ENCODE results near the gene GLUD1. TPM values are rescaled to one million over a fixed set of nuclear protein-coding genes. Genes with fewer than 3 reads are reported as not detected.
"Not testable (repeated sequence)": the region's sequence is repeated elsewhere in the genome, so short reads cannot be mapped to it uniquely, and the experiment has no call there.

GLUD1 gene
- total RNA-seq, 2 experiments from 2014 or later, result 98.5 to 109 TPM

DNA sequence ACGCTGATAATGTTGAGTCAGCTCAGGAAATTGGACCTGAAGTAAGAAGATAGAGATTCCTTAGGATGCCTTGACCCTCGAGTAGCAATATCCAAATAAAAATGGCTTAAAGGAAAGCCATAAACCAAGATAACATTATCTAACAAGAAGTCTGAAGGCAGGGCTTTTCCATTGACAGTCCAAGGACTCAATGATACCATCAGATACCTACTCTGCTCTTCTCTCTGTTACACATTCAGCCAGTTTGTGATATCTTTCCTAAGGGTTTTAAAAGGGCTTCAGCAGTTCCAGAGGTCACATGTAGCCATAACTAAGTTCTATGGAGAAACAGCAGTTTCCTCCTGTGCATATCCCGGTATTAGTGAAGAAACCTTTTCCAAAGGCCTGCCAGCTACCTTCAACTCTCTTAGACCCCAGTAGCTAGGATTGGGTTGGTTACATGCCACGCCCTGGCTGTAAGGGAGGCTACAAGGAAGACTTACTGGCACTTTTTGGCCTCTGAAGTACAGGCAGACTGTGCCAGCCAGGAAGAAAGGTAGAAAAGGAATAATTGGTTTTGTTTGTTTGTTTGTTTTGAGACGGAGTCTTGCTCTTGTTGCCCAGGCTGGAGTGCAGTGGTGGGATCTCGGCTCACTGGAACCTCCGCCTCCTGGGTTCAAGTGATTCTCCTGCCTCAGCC, 10.9 kb upstream of the GLUD1 start:
- CTCF ChIA-PET (ENCODE audit: unreplicated experiment), result no interaction called here
- POLR2A ChIA-PET, result no interaction called here
- no peak overlapping the region for H3K27ac ChIP-seq (ENCODE audit: low read depth, low read length, poor library complexity, severe bottlenecking)
- no peaks in the 10 kb centered on the region for H3K9me2 ChIP-seq (ENCODE audit: insufficient read depth, low read length)
- no peaks in the 10 kb centered on the region for H3K4me1 ChIP-seq (ENCODE audit: insufficient read depth, low read length, poor library complexity, severe bottlenecking)
- H3K79me2 ChIP-seq (ENCODE audit: insufficient read depth, low read depth, low read length), result no peaks in the 10 kb centered on the region
- TSS peak; percentile 30 for BruUV-seq (replicated peaks)
- no peak for TF ChIP-seq EZH2phosphoT487 (IDR thresholded peaks at IDR 0.05; ENCODE audit: borderline replicate concordance, low read depth, low read length)
- TF ChIP-seq, protein P1, sequence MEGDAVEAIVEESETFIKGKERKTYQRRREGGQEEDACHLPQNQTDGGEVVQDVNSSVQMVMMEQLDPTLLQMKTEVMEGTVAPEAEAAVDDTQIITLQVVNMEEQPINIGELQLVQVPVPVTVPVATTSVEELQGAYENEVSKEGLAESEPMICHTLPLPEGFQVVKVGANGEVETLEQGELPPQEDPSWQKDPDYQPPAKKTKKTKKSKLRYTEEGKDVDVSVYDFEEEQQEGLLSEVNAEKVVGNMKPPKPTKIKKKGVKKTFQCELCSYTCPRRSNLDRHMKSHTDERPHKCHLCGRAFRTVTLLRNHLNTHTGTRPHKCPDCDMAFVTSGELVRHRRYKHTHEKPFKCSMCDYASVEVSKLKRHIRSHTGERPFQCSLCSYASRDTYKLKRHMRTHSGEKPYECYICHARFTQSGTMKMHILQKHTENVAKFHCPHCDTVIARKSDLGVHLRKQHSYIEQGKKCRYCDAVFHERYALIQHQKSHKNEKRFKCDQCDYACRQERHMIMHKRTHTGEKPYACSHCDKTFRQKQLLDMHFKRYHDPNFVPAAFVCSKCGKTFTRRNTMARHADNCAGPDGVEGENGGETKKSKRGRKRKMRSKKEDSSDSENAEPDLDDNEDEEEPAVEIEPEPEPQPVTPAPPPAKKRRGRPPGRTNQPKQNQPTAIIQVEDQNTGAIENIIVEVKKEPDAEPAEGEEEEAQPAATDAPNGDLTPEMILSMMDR (conservative IDR thresholded peaks at IDR 0.05; ENCODE audit: low read length), result no peak
- DNase-seq (ENCODE audit: low spot score), result no peak
- intact Hi-C loops (cut with micrococcal nuclease; ENCODE audit: unreplicated experiment), result no loop called here
- no peak overlapping the region for H3K4me3 ChIP-seq (ENCODE audit: low read depth, low read length, poor library complexity, severe bottlenecking)
- H3K4me2 ChIP-seq (ENCODE audit: low read length), result no peak overlapping the region
- no peaks in the 10 kb centered on the region for H4K20me1 ChIP-seq (ENCODE audit: insufficient read depth, low read length)
- H2AFZ ChIP-seq (ENCODE audit: low read length), result no peak overlapping the region
- no peaks in the 10 kb centered on the region for H3K9me3 ChIP-seq (ENCODE audit: low read length)
- peaks cover 75% of the 10 kb centered on the region for H3K36me3 ChIP-seq (ENCODE audit: insufficient read depth, low read length)

DNA sequence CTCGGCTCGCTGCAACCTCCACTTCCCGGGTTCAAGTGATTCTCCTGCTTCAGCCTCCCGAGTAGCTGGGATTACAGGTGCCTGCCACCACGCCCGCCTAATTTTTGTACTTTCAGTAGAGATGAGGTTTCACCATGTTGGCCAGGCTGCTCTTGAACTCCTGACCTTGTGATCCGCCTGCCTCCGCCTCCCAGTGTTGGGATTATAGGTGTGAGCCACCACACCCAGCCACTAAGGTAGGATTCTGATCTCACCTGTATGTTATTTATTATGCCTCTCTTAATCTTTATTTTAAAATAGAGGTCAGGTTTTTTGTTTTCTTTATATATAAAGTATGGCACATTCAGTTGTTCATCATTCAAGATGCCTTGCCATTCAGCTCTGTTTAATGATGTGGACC, 10.1 kb upstream of the GLUD1 start:
- H3K9me2 ChIP-seq (ENCODE audit: insufficient read depth, low read length); H2AFZ ChIP-seq (ENCODE audit: low read length); H3K4me2 ChIP-seq (ENCODE audit: low read length); H3K9me3 ChIP-seq (ENCODE audit: low read length); H3K4me1 ChIP-seq (ENCODE audit: insufficient read depth, low read length, poor library complexity, severe bottlenecking); POLR2A ChIA-PET; DNase-seq (ENCODE audit: low spot score); intact Hi-C loops (cut with micrococcal nuclease; ENCODE audit: unreplicated experiment); H3K27ac ChIP-seq (ENCODE audit: low read depth, low read length, poor library complexity, severe bottlenecking); CTCF ChIA-PET (ENCODE audit: unreplicated experiment); BruUV-seq (replicated peaks); H4K20me1 ChIP-seq (ENCODE audit: insufficient read depth, low read length); H3K4me3 ChIP-seq (ENCODE audit: low read depth, low read length, poor library complexity, severe bottlenecking); H3K79me2 ChIP-seq (ENCODE audit: insufficient read depth, low read depth, low read length): not testable (repeated sequence)
- peaks cover 80% of the 10 kb centered on the region for H3K36me3 ChIP-seq (ENCODE audit: insufficient read depth, low read length)

DNA sequence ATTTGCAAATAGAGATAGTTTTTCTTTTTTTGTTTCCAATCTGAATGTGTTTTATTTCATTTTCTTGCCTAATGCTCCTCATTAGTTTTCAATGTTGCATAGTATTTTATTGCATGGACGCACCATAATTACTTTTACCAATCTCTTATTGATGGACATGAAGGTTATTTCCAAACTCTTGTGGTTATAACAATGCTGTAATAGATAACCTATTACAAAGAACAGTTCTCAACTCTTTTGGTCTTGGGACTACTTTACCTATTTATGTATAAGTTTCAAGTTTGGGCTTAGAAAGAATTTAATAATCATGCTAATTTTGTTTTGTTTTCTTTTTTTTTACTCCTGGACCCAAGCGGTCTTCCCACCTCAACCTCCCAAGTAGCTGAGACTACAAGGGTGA, 7.4 kb upstream of the GLUD1 start:
- DNase-seq (ENCODE audit: low spot score), result no peak
- POLR2A ChIA-PET, result no interaction called here
- Histone ChIP-seq H3K4me2 (ENCODE audit: low read length) (no peak overlapping the region), H3K79me2 (ENCODE audit: insufficient read depth, low read depth, low read length) (peaks cover 3% of the 10 kb centered on the region; the same call in 1 of the 2 replicates), H3K4me1 (ENCODE audit: insufficient read depth, low read length, poor library complexity, severe bottlenecking) (peaks cover 11% of the 10 kb centered on the region), H3K36me3 (ENCODE audit: insufficient read depth, low read length) (peaks cover 79% of the 10 kb centered on the region), H2AFZ (ENCODE audit: low read length) (no peak overlapping the region), H3K9me2 (ENCODE audit: insufficient read depth, low read length) (no peaks in the 10 kb centered on the region), H3K9me3 (ENCODE audit: low read length) (no peaks in the 10 kb centered on the region; the same call in 1 of the 2 replicates), H4K20me1 (ENCODE audit: insufficient read depth, low read length) (no peaks in the 10 kb centered on the region), H3K27ac (ENCODE audit: low read depth, low read length, poor library complexity, severe bottlenecking) (no peak overlapping the region), H3K4me3 (ENCODE audit: low read depth, low read length, poor library complexity, severe bottlenecking) (no peak overlapping the region)
- intact Hi-C loops (cut with micrococcal nuclease; ENCODE audit: unreplicated experiment), result no loop called here
- CTCF ChIA-PET (ENCODE audit: unreplicated experiment), result no interaction called here
- BruUV-seq (replicated peaks), result no TSS peak
- TF ChIP-seq EZH2phosphoT487 (IDR thresholded peaks at IDR 0.05; ENCODE audit: borderline replicate concordance, low read depth, low read length), result no peak
- TF ChIP-seq, protein P1 (conservative IDR thresholded peaks at IDR 0.05; ENCODE audit: low read length), result no peak
